Prostate gland (tissue), 2 donors: ENCODE measurements around the gene XIST. TPM values are rescaled to one million over a fixed set of nuclear protein-coding genes. Genes with fewer than 3 reads are reported as not detected.

Source experiments
- DNase-seq: peaks from one replicate; pipeline ENCODE4 v3.0.0-alpha.2; 2019; ENCODE audit warnings: low spot score
- H3K27ac ChIP-seq, 2 donors: fragments of 200-600 bp; sonication (generic); 2 replicates each; pipeline ENCODE4 v1.5.1; 2017 to 2019
- H3K27me3 ChIP-seq: fragments of 200-600 bp; sonication (generic); replicated peaks from 2 replicates; pipeline ENCODE4 v1.5.1; 2019; ENCODE audit not compliant: insufficient read depth
- H3K36me3 ChIP-seq, 2 donors: fragments of 200-600 bp; sonication (generic); 1 replicate in 1 of 2; 2 replicates in 1 of 2; pipeline versions ENCODE4 v1.5.1 to v1.8.1; 2017 to 2019
- H3K4me1 ChIP-seq: fragments of 200-600 bp; sonication (generic); replicated peaks from 2 replicates; pipeline ENCODE4 v1.5.1; 2019
- H3K4me3 ChIP-seq, 2 donors: fragments of 200-600 bp; sonication (generic); 2 replicates each; pipeline ENCODE4 v1.5.1; 2017 to 2019
- H3K9me3 ChIP-seq: fragments of 200-600 bp; sonication (generic); 2 replicates; pipeline ENCODE4 v1.5.1; 2017
- CTCF ChIP-seq, 4 experiments: fragments of 200-600 bp in 2 of 4; fragments of 450-650 bp in 2 of 4; sonication (generic) in 2 of 4; IDR thresholded peaks; 1 replicate in 3 of 4; 2 replicates in 1 of 4; pipeline ENCODE4 v1.5.1; 2016 to 2019; ENCODE audit warnings: antibody characterized with exemption in 4 of 4, mild to moderate bottlenecking in 2 of 4, moderate library complexity in 2 of 4
- POLR2A ChIP-seq: fragments of 450-650 bp; IDR thresholded peaks from one replicate; pipeline ENCODE4 v1.6.1; 2016; ENCODE audit warnings: antibody characterized with exemption, mild to moderate bottlenecking
- POLR2AphosphoS5 ChIP-seq: sonication (generic); formaldehyde crosslinking; IDR thresholded peaks from one replicate; pipeline ENCODE4 v1.6.1; 2017; ENCODE audit warnings: antibody characterized with exemption
- WGBS: methylation state at CpG from one replicate; pipeline ENCODE4 v1.1.5; 2018; 5-methylcytosine and 5-hydroxymethylcytosine counted together
- intact Hi-C: fragments of 100-400 bp; cut with DNase I; formaldehyde crosslinking; loops from one replicate; pipeline ENCODE4 v1.14.2; 2022
- total RNA-seq, 2 donors: library from RNA; depleted of rRNA; stranded (reverse); fragments of >200 nt; gene quantifications; one replicate each; pipeline ENCODE4 v1.1.0, GENCODE V29; 2016

XIST gene
- total RNA-seq, 2 donors from 2014 or later, result 0.09 to 3.6 TPM

GRCh38 chrX:73828080-73828720 lies 24.3 kb downstream of the XIST start:
- H3K4me1 ChIP-seq, result no peaks in the 10 kb centered on the region
- 90% methylated on average over 2 of the region's 2 CpGs for WGBS
- H3K27ac ChIP-seq, result no peak overlapping the region
- H3K4me3 ChIP-seq, result no peak overlapping the region
- intact Hi-C loops, result no loop called here
- H3K27me3 ChIP-seq, result no peaks in the 10 kb centered on the region
- DNase-seq, result no peak
- TF ChIP-seq CTCF (IDR thresholded peaks at IDR 0.05) (no peak), POLR2A (no peak), POLR2AphosphoS5 (no peak)
- no peaks in the 10 kb centered on the region for H3K9me3 ChIP-seq
- no peaks in the 10 kb centered on the region for H3K36me3 ChIP-seq

GRCh38 chrX:73827406-73827805 lies 25.1 kb downstream of the XIST start:
- no peaks in the 10 kb centered on the region for H3K4me1 ChIP-seq
- no peak for TF ChIP-seq POLR2A
- no peak for TF ChIP-seq CTCF (IDR thresholded peaks at IDR 0.05)
- no peak for TF ChIP-seq POLR2AphosphoS5
- H3K4me3 ChIP-seq, result no peak overlapping the region
- H3K27ac ChIP-seq, result no peak overlapping the region
- DNase-seq, result no peak
- H3K27me3 ChIP-seq, result no peaks in the 10 kb centered on the region
- WGBS, result 90% methylated on average over 4 of the region's 4 CpGs
- intact Hi-C loops, result no loop called here
- no peaks in the 10 kb centered on the region for H3K36me3 ChIP-seq
- H3K9me3 ChIP-seq, result no peaks in the 10 kb centered on the region

GRCh38 chrX:73826996-73827395 lies 25.5 kb downstream of the XIST start:
- no peaks in the 10 kb centered on the region for H3K4me1 ChIP-seq
- H3K4me3 ChIP-seq, result no peak overlapping the region
- no peak overlapping the region for H3K27ac ChIP-seq
- no peaks in the 10 kb centered on the region for H3K36me3 ChIP-seq
- no peaks in the 10 kb centered on the region for H3K9me3 ChIP-seq
- TF ChIP-seq CTCF (IDR thresholded peaks at IDR 0.05) (no peak), POLR2A (no peak), POLR2AphosphoS5 (no peak)
- DNase-seq, result no peak
- intact Hi-C loops, result no loop called here
- no peaks in the 10 kb centered on the region for H3K27me3 ChIP-seq
- 97% methylated on average over 5 of the region's 5 CpGs for WGBS

- Histone ChIP-seq H3K4me3 (no peak overlapping the region), H3K36me3 (no peaks in the 10 kb centered on the region), H3K9me3 (no peaks in the 10 kb centered on the region), H3K27ac (no peak overlapping the region), H3K27me3 (no peaks in the 10 kb centered on the region), H3K4me1 (no peaks in the 10 kb centered on the region)
- TF ChIP-seq POLR2AphosphoS5, result no peak
- intact Hi-C loops, result no loop called here
- no peak for DNase-seq
- 43% methylated on average over 1 of the region's 1 CpG for WGBS
Observed at GRCh38 chrX:73825569-73825968, 26.9 kb downstream of the XIST start.

- no peaks in the 10 kb centered on the region for H3K4me1 ChIP-seq
- 53% methylated on average over 2 of the region's 2 CpGs for WGBS
- H3K4me3 ChIP-seq, result no peak overlapping the region
- no peaks in the 10 kb centered on the region for H3K9me3 ChIP-seq
- H3K36me3 ChIP-seq, result no peaks in the 10 kb centered on the region
- DNase-seq, result no peak
- no peaks in the 10 kb centered on the region for H3K27me3 ChIP-seq
- intact Hi-C loops, result no loop called here
- H3K27ac ChIP-seq, result no peak overlapping the region
- TF ChIP-seq POLR2AphosphoS5 (no peak), POLR2A (no peak), CTCF (IDR thresholded peaks at IDR 0.05) (no peak)
Observed at GRCh38 chrX:73823473-73824004, 29.0 kb downstream of the XIST start.
